GM21390 (cell line): Measurements from ENCODE around the gene HS1BP3.

Source experiments
- ATAC-seq: cut with Tn5 transposase; IDR thresholded peaks from one replicate; pipeline ENCODE4 v1.9.1; 2021; ENCODE audit not compliant: unreplicated experiment

HS1BP3 gene

DNA sequence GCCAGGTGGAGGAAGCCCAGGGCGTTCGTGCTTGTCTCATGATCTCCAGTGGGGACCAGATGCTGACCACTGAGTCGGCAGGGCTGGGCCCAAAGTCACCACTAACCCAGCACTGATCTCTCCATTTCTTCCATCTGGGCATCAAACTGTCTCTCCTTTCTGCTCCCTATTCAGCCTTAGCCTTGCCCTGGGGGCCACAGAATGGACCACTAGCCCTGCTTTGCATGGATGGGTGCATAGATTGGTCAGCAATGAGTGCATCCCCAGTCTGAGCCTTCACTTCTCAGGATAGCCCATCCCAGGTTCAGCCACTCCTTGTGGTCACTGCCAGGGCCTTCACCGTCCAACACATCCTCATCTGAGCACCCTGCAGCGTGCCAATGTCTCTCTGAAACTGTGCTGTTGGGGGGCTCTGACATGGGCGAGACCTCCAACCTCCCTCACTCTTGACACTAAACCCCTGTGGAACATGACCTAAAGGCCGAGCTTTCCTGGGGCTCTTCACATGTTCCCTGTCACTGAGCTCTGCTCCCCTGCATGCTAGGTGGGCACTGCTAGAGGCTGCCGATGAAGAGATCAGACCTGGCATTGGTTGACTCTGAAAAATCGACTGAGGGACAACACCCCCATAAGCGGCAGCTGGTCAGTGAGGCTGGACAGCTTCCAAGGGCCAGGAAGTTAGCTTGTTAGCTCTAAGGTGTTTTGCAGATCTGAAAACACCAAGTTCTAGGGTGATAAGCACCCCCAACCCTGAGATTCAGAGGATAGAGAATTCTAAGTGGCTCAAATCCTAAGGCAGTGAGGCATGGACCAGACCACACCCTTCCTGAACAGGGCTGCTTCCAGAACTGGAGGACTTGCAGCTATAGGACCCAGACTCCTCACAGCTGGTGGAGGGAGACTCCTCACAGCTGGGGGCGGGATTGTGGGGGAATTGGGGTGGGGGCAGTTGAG is 61.7 kb downstream of the HS1BP3 start:
- no peak for ATAC-seq

DNA sequence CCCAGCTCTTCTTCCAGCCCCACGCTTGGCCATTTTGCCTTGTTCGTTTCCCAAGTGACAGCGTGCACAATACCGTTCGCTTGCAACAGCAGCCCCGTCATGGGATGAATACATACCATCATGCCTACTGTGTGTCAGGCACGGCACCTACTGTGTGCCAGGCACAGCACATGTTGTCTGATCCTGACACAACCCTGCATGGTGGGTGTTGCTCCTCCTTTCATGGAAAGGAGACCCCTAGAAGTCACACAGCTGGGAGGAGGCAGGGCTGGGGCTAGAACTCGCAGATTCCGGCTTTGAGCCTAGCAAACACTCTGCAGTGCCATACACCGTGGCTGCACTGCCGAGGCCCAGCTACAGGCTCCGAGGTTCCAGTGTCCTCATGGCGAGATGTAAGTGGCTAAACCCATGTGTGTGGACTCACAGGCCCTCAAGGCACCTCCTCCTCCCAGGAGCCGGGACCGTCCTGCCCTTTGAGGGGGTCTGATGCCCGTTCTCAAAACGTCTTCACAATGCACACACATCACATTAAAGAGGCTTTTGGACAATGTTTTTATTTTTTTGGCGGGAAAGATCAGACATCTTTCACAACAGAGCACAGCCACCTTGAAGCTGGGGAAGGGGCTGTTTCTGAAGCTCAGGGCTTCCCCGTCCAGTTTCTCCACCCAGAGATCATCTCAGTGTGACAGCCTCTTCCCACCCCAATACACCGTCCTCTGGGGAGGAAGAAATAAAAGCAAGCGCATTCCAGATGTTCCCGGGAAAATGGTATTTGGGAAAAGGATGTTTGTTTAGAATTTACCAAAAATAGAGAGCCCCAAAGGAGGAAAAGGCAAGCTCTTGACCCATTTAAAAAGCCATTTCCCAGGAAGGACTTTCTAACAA is 64.9 kb downstream of the HS1BP3 start:
- ATAC-seq: no peak

DNA sequence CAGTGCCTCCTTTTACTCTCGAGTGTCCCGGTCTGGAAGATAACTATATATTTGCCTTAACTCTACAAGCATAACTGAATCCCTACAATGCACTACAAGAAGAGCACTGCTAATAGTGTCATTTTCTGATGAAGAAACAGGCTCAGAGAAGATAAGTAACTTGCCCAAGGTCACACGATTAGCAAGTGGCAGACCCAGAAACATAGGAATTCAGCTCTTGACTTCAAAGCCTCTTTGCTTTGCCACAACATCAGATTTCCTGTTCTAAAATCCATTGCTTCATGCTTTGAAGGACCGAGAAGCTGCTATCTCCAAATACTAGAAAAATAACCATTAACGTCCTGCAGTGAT is 65.6 kb downstream of the HS1BP3 start:
- ATAC-seq: no peak

DNA sequence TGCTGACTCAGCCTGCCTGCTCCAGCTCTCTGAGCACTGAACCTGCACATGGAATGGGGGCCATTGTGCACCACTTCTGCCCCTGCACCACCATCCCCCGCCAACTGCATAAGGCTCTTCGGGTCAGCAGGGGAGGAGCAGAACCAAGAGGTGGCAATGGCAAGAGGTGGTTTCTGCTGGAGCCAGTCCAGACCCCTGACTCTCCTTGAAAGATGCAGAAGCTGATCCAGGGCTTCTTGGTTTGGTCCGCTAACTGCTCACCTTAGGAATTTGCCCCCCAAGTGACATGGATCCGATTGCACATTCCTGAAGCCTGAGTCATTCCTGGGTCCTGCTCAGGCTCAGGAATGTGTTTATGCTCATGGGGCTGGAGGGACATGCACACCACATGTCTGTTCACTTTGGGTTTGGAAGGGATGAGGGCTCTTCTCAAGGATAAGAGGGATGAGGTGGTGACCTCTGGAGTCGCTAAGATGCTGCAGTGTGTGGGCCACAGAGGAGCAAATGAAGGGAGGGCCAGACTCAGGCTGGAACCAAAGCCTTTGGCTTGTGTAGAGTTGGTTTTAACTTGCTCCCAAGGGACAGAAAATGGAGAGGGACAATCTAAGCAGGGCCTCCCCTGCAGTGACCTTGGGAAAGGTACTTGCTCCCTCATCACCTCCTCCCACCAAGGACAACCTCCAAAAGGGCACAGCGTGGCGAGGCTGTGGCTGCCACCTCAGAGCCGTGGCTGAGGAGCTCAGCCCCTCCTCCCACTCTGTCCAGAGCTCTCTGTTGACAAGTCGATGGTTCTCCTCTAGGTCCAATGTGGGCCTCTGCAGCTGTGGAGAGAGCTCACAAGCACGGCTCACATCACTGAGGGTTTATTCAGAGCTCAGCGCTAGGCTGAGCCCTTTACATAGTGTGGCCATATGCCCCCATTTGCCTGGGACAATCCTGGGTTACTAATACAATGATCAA is 66.2 kb downstream of the HS1BP3 start:
- no peak for ATAC-seq

- no peak for ATAC-seq
These were observed 66.9 kb downstream of the HS1BP3 start for GRCh38 chr2:20584045-20584398.

DNA sequence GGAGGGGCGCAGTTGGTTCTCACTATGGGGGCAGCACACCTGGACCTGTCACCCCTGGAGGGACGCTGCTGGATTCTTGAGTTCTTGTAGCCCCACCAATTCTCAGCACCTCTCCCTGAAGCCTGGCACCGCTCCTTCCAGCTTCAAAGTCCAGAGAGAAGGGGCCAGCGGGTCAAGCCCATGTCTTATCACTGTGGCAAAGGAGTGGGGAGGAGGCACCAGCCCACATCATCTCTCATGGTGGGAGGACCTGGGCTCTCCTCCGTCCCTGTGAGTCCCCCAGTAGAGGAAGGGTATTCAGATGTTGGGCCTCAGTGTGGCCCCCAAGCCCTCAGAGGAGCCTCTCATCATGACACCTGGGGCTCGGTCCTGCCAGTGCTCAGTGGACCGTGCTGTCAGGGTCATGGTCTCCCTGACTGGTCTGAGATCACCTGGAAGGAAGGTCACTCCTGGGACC is 67.4 kb downstream of the HS1BP3 start:
- ATAC-seq: no peak

GRCh38 chr2:20582600-20583221 is 68.2 kb downstream of the HS1BP3 start:
- ATAC-seq: no peak

- ATAC-seq: no peak
These were observed 70.0 kb downstream of the HS1BP3 start for GRCh38 chr2:20580690-20581437.

GRCh38 chr2:20579866-20580265 is 71.0 kb downstream of the HS1BP3 start:
- ATAC-seq: no peak

DNA sequence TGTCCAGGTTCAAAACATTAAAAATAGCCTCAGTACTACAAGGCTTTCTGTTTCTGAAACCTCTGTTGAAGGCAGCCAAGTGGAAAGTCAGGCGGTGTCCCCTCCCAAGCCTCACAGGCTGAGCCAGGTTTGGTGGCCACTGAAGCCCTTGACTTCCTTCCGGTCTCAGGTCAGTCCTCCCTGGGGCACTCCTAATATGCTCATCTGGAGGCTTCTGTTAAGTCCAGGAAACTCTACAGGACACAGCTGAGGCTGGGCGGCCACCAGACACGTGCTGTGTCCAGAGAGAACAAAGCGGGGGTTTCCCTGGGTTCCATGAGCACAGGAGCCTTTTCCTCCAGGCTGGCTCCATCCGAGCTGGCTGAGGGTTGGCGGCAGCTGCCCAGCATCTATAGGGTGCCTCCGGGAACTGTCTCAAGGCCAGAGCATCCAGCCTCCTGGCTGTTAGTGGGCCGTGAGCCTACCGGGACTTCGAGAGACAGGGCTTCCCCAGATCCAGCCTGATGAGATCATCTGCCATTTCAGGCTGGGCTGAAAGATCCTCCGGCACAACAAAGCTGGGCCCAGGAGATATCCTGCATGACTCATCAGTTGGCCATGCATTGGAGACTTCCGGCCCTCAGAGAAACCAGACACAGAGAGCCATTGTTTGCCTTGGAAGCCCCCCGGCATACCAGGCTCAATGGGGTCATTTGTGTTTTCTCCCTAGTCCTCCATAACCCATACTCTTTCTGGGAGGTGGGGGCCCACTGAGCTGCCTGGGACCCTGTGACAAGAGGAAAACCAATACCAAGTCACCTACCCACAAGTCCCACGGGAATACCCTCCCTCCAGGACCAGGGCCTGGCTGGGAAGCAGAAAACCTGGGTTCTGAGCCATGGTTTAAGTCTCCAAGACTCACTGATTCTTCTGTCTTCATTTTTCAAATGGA is 71.7 kb downstream of the HS1BP3 start:
- peak; percentile 63 for ATAC-seq

DNA sequence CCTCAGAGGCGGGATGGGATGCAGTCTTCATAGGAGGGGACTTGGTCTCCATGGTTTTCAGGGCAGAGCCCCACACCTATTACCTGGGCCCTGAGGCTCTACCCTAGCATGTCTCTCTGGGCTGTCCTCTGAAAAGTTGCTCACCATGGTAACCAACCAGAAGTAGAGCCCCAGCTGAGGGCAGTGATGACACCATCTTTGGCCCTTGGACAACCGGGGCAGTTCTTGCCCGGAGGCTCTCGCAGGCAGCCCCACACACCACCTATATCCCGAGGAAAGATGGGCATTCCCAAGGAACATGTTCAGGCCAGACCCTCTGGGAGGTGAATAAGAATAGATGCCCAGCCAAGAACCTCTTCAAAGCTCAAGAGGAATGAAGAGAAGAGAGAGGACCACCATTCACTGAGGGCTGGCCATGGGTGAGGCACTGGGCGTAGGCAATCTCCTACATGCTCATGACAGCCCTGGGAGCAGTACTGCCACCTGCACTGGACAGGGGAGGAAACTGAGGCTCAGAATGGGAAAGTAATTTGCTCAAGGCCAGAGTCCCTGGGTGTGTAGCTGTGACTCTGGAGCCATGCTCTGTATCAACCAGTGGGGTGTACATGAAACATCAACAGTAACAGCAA is 72.5 kb downstream of the HS1BP3 start:
- no peak for ATAC-seq

- no peak for ATAC-seq
These were observed 73.2 kb downstream of the HS1BP3 start for GRCh38 chr2:20577495-20578235.

GRCh38 chr2:20576598-20577115 is 74.2 kb downstream of the HS1BP3 start:
- peak; percentile 79 for ATAC-seq

- peak; percentile 10 for ATAC-seq
These were observed 74.8 kb downstream of the HS1BP3 start for GRCh38 chr2:20575935-20576597.

GRCh38 chr2:20575414-20575813 is 75.5 kb downstream of the HS1BP3 start:
- ATAC-seq: no peak

GRCh38 chr2:20574930-20575329 is 76.0 kb downstream of the HS1BP3 start:
- no peak for ATAC-seq
